Right lobe of liver (tissue), 6 donors: ENCODE data around the gene IER3. TPM values are rescaled to one million over a fixed set of nuclear protein-coding genes. Genes with fewer than 3 reads are reported as not detected.
"Not testable (repeated sequence)": the region's sequence is repeated elsewhere in the genome, so short reads cannot be mapped to it uniquely, and the experiment has no call there.

ENCODE experiments used
- ATAC-seq, 4 donors: fragments of 200-7000 bp; cut with Tn5 transposase; one replicate each; pipeline ENCODE4 v1.9.1; 2020; ENCODE audit warnings: mild to moderate bottlenecking in 4 of 4, moderate library complexity in 4 of 4
- DNase-seq, 3 donors: peaks; one replicate each; pipeline ENCODE4 v3.0.0-alpha.2; 2020
- H3K27ac ChIP-seq, 3 donors: fragments of 200-600 bp; one replicate each; pipeline ENCODE4 v1.8.0; 2022
- H3K27me3 ChIP-seq, 2 donors: fragments of 200-600 bp; one replicate each; pipeline ENCODE4 v1.8.0; 2022
- H3K36me3 ChIP-seq, 4 donors: fragments of 200-600 bp; sonication (generic) in 1 of 4; one replicate each; pipeline versions ENCODE4 v1.5.1 to v1.8.0; 2017 to 2022; ENCODE audit warnings: control low read depth in 1 of 4
- H3K4me1 ChIP-seq, 4 donors: fragments of 200-600 bp; sonication (generic) in 1 of 4; one replicate each; pipeline versions ENCODE4 v1.5.1 to v1.8.0; 2017 to 2022; ENCODE audit warnings: control low read depth in 1 of 4
- H3K4me3 ChIP-seq, 3 donors: fragments of 200-600 bp; one replicate each; pipeline ENCODE4 v1.8.0; 2022
- H3K9me3 ChIP-seq, 4 donors: fragments of 200-600 bp; sonication (generic) in 1 of 4; one replicate each; pipeline versions ENCODE4 v1.5.1 to v1.8.0; 2017 to 2022; ENCODE audit warnings: control low read depth in 1 of 4
- CTCF ChIP-seq, 4 donors: fragments of 200-600 bp in 3 of 4; fragments of 450-650 bp in 1 of 4; IDR thresholded peaks; one replicate each; pipeline versions ENCODE4 v1.5.1 to v1.8.0; 2016 to 2022; ENCODE audit warnings: antibody characterized with exemption in 4 of 4, mild to moderate bottlenecking in 2 of 4
- POLR2A ChIP-seq: fragments of 450-650 bp; IDR thresholded peaks from one replicate; pipeline ENCODE4 v1.6.1; 2017; ENCODE audit warnings: antibody characterized with exemption, mild to moderate bottlenecking
- WGBS: methylation state at CpG from one replicate; pipeline ENCODE4 v1.1.6; 2018; ENCODE audit warnings: low coverage, low lambda C conversion rate; ENCODE audit not compliant: insufficient coverage; ENCODE audit errors: missing lambda C conversion rate; 5-methylcytosine and 5-hydroxymethylcytosine counted together
- intact Hi-C, 2 donors: fragments of 100-400 bp; cut with DNase I; formaldehyde crosslinking; loops; one replicate each; pipeline versions ENCODE4 v1.11.2 to v1.14.1; 2022
- total RNA-seq, 6 experiments: library from RNA; depleted of rRNA in 2 of 6; stranded (reverse); fragments of >200 nt in 2 of 6; fragmentation: NEBNext Ultra II Directional in 3 of 6; extraction: Animal tissue kit (Norgen Biotek cat#: 25700) in 3 of 6; gene quantifications; one replicate each; pipeline versions ENCODE4 v1.1.0 to v1.2.4, GENCODE V29; 2016 to 2023
- donor health status: DM: no; HTN: yes; CAD: no.
- donor health status: DM: no; HTN: no; CAD: no.
- donor health status: DM: no; HTN: no; CAD: no.
- donor health status: DM: no; HTN: yes; CAD: no.
- donor health status: DM: no; HTN: yes; CAD: no.

IER3 gene
- total RNA-seq, 6 experiments from 2014 or later, result 2.8 to 72.3 (median 24.5) TPM

- Histone ChIP-seq H3K27ac (peak overlapping the region; percentile 81 to 91 (median 90)), H3K4me3 (peak overlapping the region; percentile 88 to 94 (median 91)), H3K4me1 (peaks cover 0 to 35% (median 16%) of the 10 kb centered on the region in 4 donors), H3K9me3 (no peaks in the 10 kb centered on the region), H3K27me3 (no peaks in the 10 kb centered on the region), H3K36me3 (peaks cover 9 to 34% (median 19%) of the 10 kb centered on the region in 4 donors)
- intact Hi-C loops, result loop anchor here in 1 of 2 donors (2.0 kb wide), 1 partner anchor 43 kb away; no protein-coding TSS in a partner anchor
- DNase-seq (peak; percentile 93 to 94 (median 93)), ATAC-seq (peak; percentile 60 to 70 (median 65))
- no peak for TF ChIP-seq POLR2A
- TF ChIP-seq CTCF (IDR thresholded peaks at IDR 0.05), result peak; percentile 38 to 64 (median 46)
- WGBS, result under 1% methylated on average over 13 of the region's 71 CpGs
Observed at GRCh38 chr6:30721198-30722024, 22.9 kb downstream of the IER3 start.

- intact Hi-C loops, result no loop called here
- no peak for TF ChIP-seq POLR2A
- no peak for TF ChIP-seq CTCF (IDR thresholded peaks at IDR 0.05)
Observed at GRCh38 chr6:30720738-30721197, 23.6 kb downstream of the IER3 start.

GRCh38 chr6:30719791-30720737, 24.3 kb downstream of the IER3 start, which contains the start of gene TUBB:
TUBB (plus strand) TSS chr6:30720352; CDS start chr6:30720507, 155 bp downstream.
- Histone ChIP-seq H3K27ac (peak within 1 kb of the TSS; percentile 81 to 91 (median 90)), H3K36me3 (peaks cover 9 to 29% (median 19%) of the 10 kb centered on the region in 4 donors), H3K27me3 (no peaks in the 10 kb centered on the region), H3K4me3 (peak within 1 kb of the TSS; percentile 84 to 94 (median 91)), H3K4me1 (peaks cover 0 to 41% (median 16%) of the 10 kb centered on the region in 4 donors), H3K9me3 (no peaks in the 10 kb centered on the region)
- WGBS, result under 1% methylated on average over 36 of the region's 38 CpGs
- DNase-seq (peak; percentile 97 to 98 (median 98)), ATAC-seq (peak; percentile 69 to 82 (median 75))
- intact Hi-C loops, result no loop called here
- TF ChIP-seq CTCF (IDR thresholded peaks at IDR 0.05) (peak in 1 of 4 donors; percentile 14), POLR2A (peak; percentile 95)

More at GRCh38 chr6:30720738-30721197, 23.6 kb downstream of the IER3 start:
- ATAC-seq (peak; percentile 18 to 25 (median 24)), DNase-seq (peak; percentile 81 to 85 (median 83))
- Histone ChIP-seq H3K4me3 (peak overlapping the region; percentile 84 to 94 (median 91)), H3K27me3 (no peaks in the 10 kb centered on the region), H3K9me3 (no peaks in the 10 kb centered on the region), H3K27ac (peak overlapping the region; percentile 81 to 91 (median 90)), H3K36me3 (peaks cover 9 to 34% (median 19%) of the 10 kb centered on the region in 4 donors), H3K4me1 (peaks cover 0 to 41% (median 16%) of the 10 kb centered on the region in 4 donors)
- WGBS, result under 1% methylated on average over 22 of the region's 29 CpGs

- H3K9me3 ChIP-seq, result no peaks in the 10 kb centered on the region
- no peaks in the 10 kb centered on the region for H3K27me3 ChIP-seq
- intact Hi-C loops, result no loop called here
- peak overlapping the region; percentile 45 to 90 (median 77) for H3K27ac ChIP-seq
- H3K4me1 ChIP-seq, result peaks cover 0 to 41% (median 16%) of the 10 kb centered on the region in 4 donors
- TF ChIP-seq POLR2A, result no peak
- DNase-seq (peak in 1 of 3 donors; percentile 24), ATAC-seq (no peak)
- peaks cover 5 to 22% (median 14%) of the 10 kb centered on the region in 4 donors for H3K36me3 ChIP-seq
- H3K4me3 ChIP-seq, result peak overlapping the region; percentile 84 to 94 (median 91)
- WGBS, result 15% methylated on average over 8 of the region's 8 CpGs
Observed at GRCh38 chr6:30719356-30719755, 25.0 kb downstream of the IER3 start.

GRCh38 chr6:30717845-30718720, 26.3 kb downstream of the IER3 start:
- DNase-seq, result peak in 1 of 3 donors; percentile 41
- Histone ChIP-seq H3K4me1 (peaks cover 0 to 40% (median 12%) of the 10 kb centered on the region in 4 donors), H3K27ac (peak overlapping the region; percentile 55 to 86 (median 65)), H3K4me3 (peak overlapping the region; percentile 4 to 49 (median 33)), H3K36me3 (peaks cover 0 to 16% (median 9%) of the 10 kb centered on the region in 4 donors)
- WGBS, result 62% methylated on average over 19 of the region's 37 CpGs
- intact Hi-C loops, H3K27me3 ChIP-seq, H3K9me3 ChIP-seq, ATAC-seq: not testable (repeated sequence)
